Measurements from ENCODE around the gene KCNQ5.

KCNQ5 gene

GRCh38 chr6:73024598-73024997, 402.7 kb downstream of the KCNQ5 start:
- no peak for DNase-seq

GRCh38 chr6:73027691-73028090, 405.8 kb downstream of the KCNQ5 start:
- DNase-seq, result no peak

GRCh38 chr6:73028124-73028766, 406.4 kb downstream of the KCNQ5 start:
- DNase-seq, result no peak

- peak in 1 of 3 experiments; percentile 34 for DNase-seq
These were observed 407.1 kb downstream of the KCNQ5 start for GRCh38 chr6:73028893-73029450.

GRCh38 chr6:73030257-73030656, 408.4 kb downstream of the KCNQ5 start:
- DNase-seq, result no peak

- peak in 1 of 3 experiments; percentile 50 for DNase-seq
These were observed 409.2 kb downstream of the KCNQ5 start for GRCh38 chr6:73030791-73031782.

GRCh38 chr6:73032586-73032985, 410.7 kb downstream of the KCNQ5 start:
- DNase-seq, result peak in 1 of 3 experiments; percentile 60

- no peak for DNase-seq
These were observed 414.8 kb downstream of the KCNQ5 start for GRCh38 chr6:73036689-73037088.

- DNase-seq, result peak in 1 of 3 experiments; percentile 19
These were observed 419.2 kb downstream of the KCNQ5 start for GRCh38 chr6:73041051-73041450.

GRCh38 chr6:73042892-73043291, 421.0 kb downstream of the KCNQ5 start:
- no peak for DNase-seq

- DNase-seq, result no peak
These were observed 421.6 kb downstream of the KCNQ5 start for GRCh38 chr6:73043446-73043845.

- DNase-seq, result no peak
These were observed 423.7 kb downstream of the KCNQ5 start for GRCh38 chr6:73045609-73046008.

- no peak for DNase-seq
These were observed 425.9 kb downstream of the KCNQ5 start for GRCh38 chr6:73047801-73048200.

- DNase-seq, result no peak
These were observed 428.2 kb downstream of the KCNQ5 start for GRCh38 chr6:73049971-73050594.

GRCh38 chr6:73050706-73051105, 428.8 kb downstream of the KCNQ5 start:
- no peak for DNase-seq

- no peak for DNase-seq
These were observed 429.3 kb downstream of the KCNQ5 start for GRCh38 chr6:73051147-73051546.

GRCh38 chr6:73054958-73055357, 433.1 kb downstream of the KCNQ5 start:
- no peak for DNase-seq

GRCh38 chr6:73058736-73059135, 436.9 kb downstream of the KCNQ5 start:
- no peak for DNase-seq

- DNase-seq, result peak in 1 of 3 experiments; percentile 62
These were observed 440.3 kb downstream of the KCNQ5 start for GRCh38 chr6:73062130-73062529.

GRCh38 chr6:73062837-73063236, 441.0 kb downstream of the KCNQ5 start:
- DNase-seq, result no peak

GRCh38 chr6:73064266-73064665, 442.4 kb downstream of the KCNQ5 start:
- DNase-seq, result no peak

- DNase-seq, result no peak
These were observed 451.4 kb downstream of the KCNQ5 start for GRCh38 chr6:73073238-73073637.

- no peak for DNase-seq
These were observed 452.3 kb downstream of the KCNQ5 start for GRCh38 chr6:73074175-73074574.

All from NCI-H1417 (cell line).